CD4-positive, alpha-beta T cell treated with Interleukin-15 for 1 hour (primary cell): ENCODE measurements around the gene OTULINL.

Experiments
- DNase-seq: peaks from one replicate; pipeline ENCODE4 v3.0.0-alpha.2; 2020

Gene OTULINL

DNA sequence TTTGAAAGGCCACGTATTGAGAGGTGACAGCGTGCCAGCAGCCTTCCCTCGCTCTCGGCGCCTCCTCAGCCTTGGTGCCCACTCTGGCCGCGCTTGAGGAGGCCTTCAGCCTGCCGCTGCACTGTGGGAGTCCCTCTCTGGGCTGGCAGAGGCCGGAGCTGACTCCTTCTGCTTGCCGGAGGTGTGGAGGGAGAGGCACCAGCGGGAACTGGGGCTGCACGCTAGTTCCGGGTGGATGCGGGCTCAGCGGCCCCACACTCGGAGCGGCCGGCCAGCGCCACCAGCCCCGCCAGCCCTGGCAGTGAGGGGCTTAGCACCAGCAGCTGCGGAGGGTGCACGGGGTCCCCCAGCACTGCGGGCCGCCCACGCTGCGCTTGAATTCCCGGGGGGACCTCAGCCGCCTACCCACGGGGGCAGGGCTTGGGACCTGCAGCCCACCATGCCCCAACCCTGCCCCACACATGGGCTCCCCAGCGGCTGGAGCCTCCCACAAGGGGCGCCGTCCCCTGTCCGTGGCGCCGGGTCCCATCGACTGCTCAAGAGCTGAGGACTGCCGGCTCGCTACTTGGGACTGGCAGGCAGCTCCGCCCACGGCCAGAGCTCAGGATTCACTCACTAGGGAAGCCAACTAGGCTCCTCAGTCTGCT is 4.4 kb upstream of the OTULINL start:
- no peak for DNase-seq

DNA sequence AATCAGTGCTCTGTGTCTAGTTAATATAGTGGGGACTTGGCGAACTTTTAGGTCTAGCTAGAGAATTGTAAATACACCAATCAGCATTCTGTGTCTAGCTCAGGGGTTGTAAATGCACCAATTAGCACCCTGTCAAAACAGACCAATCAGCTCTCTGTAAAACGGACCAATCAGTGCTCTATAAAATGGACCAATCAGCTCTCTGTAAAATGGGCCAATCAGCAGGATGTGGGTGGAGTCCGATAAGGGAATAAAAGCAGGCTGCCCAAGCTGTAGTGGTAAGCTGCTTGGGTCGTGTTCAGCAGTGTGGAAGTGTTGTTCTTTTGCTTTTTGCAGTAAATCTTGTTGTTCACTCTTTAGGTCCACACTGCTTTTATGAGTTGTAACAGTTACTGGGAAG is 3.6 kb upstream of the OTULINL start:
- no peak for DNase-seq

DNA sequence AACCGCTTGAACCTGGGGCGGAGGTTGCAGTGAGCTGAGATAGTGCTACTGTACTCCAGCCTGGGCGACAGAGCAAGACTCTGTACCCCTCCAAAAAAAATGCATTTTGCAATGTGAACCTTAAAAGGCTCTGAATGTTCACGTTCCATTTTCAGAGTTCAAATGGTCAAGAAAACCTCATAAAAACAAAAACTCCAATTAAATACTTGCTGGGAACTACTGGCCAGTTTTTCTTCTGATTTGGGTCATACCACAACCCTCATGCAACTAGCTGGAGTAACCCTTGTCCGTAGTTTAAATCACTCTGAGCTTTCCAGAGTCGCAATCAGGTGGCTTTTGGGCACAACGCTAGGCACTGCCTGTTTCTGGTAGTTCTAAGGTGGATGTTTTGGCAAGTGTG is 2.3 kb upstream of the OTULINL start:
- no peak for DNase-seq

DNA sequence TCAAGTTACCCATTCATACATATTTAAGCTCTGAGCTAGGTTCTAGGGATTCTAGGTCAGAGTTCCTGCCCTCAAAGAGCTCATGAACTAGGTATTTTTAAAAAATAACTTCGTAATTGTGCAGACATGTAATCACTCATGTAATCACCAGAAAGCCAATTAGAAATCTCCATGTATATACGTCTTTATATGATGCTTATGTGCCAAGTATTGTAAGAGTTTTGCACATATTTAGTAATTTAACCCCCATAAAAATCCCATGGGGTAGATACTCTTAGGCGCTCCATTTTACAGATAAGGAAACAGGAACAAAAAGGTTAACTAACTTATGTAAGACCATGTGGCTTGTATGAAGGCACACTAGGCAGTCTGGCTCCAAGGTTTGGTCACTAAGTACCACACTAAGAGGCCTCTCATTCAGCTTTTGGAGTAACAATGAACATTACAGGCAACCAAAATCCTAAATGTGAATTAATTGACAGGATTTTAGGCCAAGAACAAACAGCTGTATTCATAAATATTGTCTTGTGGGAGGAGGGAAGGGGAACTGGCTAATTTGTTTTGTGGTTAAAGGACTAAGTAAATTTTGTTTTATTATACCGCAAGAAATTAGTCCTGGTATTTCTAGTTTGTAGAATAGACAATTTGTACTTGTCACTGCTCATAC is 1.7 kb upstream of the OTULINL start:
- no peak for DNase-seq

DNA sequence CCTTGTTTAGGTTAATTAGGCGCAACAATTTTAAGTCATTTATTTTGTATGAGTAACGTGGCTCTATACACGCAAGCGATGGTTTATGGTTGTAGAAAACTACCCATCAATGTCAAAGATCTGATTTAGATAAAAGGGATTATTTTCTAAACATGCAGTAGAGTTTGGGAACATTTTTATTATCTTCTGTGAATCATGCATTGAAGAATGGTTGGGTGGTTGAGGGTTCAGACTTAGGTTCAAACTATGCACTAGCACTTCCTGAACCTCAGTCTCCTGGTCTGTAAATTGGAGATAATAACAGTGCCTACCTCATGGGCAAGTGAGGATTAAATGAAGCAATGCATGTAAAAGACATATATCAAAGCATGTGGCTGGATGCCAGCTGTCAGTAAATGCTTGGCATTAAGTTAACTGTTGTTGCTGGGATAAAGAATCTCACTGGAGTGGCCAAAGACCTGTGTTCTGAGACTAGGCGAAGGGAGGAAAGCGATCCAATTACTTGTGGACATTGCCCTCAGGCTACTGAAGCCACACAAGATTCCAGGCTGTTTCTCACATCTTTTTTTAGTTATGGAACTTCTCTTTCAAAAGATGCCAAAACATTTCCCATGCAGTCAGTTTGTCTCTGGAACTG is 1.1 kb upstream of the OTULINL start:
- DNase-seq = no peak

DNA sequence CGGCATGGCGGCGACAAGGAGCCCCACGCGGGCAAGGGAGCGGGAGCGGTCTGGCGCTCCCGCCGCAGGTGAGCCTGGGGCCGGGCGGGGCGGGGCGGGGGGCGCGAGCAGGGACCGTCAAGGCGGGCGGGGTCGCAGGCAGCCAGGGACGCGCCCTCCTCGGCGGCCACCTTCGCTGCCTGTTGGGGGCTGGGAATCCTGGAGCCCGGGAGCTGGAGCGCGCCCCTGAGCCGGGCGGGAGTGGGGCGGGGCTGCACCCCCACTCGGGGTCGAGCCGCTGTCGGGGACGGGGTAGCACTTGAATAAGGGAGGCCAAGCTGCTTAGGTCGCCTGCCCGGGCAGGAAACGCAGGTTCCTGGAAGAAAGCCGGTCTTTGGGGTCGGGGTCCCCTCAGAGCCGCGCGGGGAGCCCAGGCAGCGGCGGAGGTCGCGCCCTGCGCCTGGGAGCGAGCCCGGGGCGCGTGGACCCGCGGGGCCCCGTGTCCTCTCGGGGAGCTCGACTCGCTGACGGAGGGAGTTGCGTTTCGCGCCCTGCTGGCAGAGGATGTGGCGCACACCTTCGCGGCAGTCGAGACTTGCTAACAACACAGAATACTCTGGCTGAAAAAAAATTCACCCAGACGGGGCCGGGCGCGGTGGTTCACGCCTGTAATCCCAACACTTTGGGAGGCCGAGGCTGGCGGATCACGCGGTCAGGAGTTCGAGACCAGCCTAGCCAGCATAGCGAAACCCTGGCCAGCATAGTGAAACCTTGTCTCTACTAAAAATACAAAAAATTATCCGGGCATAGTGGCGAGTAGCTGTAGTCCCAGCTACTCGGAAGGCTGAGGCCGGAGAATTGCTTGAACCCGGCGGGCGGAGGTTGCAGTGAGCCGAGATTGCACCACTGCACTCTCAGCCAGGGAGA is 552 bp downstream of the OTULINL start:
- DNase-seq = peak; percentile 87

DNA sequence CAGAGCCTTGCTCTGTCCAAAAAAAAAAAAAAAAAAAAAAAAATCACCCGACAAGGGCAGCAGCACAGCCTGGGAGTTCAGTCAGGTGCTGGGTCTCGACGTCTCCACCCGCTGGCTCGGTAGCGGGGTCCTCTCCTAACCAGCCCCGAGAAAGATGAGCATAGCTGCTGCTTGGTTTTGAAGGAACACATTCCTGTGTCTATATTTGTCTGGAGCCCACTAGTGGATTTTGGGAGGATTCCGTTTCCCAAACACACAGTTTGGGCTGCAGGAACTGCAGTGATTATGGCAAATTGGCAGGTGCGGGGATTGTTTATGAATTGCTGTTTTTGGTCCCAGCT is 1.2 kb downstream of the OTULINL start:
- no peak for DNase-seq

DNA sequence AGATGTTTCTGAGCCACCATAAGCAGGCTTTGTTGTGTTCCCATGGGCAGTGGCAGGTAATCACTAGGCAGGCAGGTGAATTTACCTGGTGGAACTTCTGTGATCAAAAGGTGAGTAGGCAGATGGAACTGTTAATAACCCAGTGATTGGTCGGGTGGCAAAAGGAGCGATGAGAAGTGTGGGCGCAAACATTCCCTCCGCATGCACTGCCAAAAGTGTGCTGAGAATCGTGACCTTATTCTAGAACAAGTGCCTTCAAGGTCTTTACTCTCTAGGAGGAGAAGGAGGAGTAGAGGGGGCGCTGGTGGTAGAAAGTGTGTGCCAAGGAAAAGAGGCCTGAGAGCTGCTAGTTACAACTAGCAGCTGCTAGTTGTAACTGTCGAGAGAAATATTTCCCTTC is 3.3 kb downstream of the OTULINL start:
- no peak for DNase-seq

DNA sequence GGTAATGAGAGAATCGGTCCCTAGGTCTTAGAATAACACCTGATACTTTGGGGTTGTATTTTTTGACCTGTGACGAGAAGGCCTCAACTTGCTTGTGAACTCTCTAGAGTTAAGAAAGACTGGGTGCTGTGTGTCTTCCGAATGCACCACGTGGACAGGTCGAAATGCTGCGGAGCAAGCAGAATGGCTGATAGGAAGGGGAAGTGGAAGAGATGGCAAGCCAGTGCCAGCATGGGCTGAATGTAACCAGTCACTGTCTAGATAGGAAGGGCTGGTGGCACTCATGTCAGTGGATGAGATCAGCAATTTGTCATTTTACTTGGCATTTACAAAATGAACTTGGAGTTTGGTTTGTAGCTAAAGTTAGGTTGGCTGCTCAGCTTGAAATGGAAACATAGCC is 5.6 kb downstream of the OTULINL start:
- DNase-seq = peak; percentile 60

DNA sequence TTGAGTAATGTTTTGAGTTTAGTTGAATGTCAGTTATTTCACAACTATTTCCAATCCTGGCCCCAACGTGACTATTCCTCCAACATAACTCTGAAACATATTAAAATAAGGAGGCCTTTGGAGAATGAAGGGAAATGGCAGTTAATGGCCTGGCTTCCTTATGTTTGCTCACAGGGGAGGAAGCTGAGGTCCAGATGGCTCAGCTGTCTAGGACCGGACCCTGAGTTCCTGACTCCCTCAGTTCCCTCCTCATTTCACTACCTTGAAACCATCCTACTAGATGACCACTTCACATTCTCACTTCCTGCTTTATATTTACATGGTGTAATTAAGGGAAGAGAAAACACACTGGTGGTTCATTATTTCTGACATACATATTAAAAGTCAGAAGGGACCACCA is 6.6 kb downstream of the OTULINL start:
- DNase-seq = no peak

DNA sequence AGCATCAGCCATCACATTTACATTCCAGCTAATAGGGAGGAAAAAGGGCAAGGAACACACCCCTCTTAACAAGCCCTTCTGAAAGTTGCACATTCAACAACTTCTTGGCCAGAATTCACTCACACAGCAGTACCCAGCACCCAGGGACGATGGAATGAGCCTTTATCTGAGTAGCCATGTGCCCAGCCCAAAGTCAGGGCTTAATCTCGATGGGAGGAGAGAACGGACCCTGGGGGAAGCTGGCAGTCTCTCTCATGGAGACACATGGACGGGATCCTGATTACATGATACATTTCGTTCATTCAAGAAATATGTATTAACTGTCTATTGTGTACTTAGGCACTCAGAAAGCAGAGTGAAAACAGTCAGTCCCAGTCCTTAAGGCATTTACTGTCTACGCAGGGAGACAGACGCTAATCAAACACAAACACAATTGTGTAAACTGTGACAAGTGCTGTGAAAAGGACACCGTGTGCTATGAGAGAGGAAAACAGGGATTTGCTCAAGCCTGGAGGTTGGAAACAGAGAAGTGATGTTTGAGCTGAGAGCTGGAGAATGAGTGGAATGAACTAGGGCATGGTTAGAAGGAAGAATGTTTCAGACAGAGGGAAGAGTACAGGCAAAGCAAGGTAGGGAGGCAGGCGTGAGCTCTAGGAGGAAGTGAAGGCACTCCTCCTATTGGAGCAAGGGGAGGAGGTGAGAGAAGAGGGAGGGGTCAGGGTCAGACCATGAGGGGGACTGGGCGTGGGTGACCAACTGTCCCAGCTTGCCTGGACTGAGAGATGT is 7.4 kb downstream of the OTULINL start:
- DNase-seq = no peak

DNA sequence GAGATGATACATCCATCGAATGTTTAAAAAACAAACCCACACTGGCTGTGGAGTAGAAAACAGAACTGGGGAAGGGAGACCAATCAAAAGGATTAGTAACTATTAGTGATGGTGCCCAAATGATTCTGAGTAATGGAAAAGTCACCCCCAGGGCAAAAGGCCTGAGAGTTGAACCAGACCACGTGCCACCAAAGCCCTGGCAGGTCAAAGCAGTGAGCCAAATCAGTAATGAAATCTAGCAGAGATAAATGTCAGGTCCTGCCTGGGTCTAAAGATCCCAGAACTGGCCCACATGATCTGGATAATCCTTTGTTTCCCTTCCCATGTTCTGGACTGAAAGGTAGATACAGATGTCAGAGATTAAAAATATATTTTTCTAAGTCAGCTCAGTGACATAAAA is 9.4 kb downstream of the OTULINL start:
- DNase-seq = no peak

DNA sequence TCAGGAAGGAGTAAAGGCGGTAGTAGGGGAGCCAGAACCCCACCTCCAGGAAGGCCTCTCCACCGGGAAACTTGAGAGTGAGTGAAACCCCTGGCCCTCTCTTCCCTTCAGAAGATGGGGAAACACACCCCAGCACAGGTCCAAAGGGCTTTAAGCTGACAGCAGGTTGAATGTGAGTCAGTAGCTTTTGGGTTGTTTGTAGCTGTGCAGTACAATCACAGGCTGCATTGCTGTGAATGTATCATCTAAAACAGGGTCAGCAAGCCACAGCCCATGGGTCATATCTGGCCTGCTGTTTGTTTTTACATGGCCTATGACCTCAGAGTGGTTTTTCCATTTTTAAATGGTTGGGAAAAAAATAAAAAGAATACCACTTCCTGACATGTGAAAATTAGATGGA is 10.0 kb downstream of the OTULINL start:
- no peak for DNase-seq

DNA sequence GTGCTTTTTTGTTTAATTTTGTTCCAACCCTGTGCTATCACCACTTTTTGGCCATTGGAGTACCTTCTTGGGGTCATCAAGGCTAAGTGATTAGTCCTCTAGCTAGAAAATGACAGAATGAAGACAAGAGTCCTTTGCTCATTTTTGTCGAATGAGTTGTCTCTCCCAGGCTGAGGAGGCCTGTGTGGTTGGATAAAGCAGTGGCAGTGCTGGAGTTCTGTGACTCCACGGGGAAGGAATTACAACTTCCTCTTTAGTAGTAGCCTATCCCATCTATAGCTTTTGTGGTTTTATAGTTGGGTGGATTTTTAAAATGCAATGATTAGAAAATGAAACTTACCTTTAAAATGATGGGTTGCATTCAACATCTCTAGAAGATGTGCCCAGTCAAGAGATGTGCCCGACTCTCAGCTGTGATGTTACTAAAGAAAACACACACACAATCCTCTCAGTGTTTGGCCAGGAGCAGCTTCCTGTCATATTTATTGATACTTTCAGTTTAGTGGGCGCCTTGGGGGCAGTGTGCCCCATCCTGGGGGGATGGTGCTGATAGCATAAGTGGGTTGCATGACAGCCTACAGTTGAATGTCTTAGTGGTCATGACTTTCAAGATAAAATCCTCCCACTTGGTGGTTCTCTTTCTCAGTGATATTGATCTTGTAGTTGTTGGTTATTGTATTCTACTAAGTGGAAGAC is 11.9 kb downstream of the OTULINL start:
- no peak for DNase-seq

DNA sequence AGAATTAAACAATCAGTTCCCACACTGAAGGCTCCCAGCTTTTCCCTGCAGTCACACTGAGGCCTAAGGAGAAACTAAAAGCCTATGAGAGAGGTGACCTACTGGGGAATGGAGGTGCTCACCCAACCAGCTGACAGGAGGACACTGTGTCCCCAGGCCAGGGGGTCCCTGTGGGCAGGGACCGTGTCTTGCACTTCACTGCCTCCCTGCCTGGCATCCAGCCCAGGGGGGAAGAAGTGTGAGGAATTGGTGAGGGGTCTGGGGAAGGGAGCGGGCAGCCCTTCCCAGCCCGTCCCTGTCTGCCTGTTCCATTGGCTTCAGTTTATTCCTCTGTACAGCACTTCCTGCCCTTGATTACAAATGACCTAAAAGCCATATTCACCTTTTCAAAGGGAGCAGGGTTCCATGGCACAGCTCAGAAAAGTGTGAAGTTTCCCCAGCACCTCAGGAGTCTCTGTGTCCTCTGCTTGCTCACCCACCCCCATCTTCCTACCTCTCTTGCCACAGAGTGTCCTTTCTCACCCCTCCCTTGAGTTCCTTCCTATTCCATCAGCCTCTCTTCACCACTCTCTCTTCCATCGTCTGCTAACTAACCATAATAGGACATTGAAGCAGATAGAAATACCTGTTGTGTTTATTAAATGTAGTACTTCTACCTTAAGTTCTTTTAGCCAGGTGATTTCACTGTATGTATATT is 12.9 kb downstream of the OTULINL start:
- no peak for DNase-seq

DNA sequence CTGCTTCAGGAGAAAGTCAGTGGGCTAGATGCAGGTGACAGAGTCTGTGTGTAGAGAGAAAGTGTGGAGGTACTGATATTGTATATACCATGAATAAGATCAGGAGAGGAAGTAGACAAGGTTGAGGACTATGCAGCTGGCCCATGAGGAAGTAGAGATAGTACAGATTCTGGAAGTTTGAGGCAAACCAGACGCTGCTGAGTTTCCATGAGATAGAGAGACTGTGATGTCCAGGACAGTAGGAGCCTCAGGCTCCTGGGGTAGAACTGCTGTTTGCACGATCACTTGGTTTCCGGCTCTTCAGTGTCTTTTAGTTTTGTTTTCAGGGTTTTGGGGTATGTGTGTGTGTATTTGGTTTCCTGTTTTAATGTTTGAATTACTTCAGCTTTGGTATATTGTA is 13.6 kb downstream of the OTULINL start:
- peak; percentile 22 for DNase-seq

DNA sequence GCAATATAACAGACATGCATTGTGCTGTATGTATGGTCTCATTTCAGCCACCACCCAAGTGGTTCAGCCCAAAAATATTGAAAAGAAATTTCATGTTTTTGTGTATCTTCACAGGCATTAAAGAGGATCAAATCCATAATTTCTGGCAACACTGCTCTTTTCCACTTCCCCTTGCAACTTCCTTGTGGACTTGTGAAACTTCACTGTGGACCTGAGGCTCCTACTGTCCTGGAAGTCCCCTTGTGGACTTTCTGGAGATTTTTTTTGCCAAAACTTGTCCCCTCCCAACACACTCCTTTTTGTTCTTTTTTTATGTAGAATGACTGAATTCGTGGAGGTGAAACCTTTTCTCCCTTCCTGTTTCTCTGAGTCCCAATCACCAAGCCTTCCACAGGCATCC is 14.3 kb downstream of the OTULINL start:
- no peak for DNase-seq

DNA sequence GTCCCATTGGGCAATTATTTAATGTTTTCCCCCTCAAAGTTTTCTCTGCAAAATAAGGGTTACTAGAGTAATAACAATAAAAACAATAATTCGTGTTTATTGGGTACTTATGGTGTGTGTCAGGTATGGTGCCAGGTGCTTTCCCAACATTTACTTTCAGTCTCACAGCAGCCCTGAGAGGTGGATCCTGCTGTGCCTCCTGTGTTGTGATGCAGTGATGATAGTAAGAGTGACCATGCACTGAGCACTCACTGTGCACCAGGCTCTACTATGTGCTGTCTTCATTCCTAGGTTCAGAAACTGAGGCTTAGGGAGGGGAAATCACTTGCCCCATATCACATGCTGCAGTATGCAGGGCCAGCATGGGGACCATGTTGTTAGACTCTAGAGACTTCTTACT is 15.5 kb downstream of the OTULINL start:
- DNase-seq = no peak

DNA sequence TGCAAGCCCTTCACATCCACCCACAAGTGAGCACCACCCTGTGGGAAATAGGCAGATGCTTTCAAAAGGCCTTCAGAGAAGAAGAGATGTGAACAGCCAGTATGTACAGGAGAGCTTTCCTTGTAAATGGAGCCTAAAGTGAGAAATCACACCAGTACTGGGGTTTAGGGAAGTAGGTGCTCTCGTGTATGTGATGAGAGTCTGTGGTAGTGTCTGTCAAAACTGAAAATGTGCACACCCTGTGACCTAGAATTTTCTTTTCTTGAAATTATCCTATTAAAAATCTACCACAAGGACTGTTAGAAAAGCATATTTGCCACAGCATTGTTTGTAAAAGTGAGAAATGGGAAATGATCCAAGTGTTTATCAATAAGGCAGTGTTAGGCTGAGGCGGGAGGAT is 16.6 kb downstream of the OTULINL start:
- no peak for DNase-seq

DNA sequence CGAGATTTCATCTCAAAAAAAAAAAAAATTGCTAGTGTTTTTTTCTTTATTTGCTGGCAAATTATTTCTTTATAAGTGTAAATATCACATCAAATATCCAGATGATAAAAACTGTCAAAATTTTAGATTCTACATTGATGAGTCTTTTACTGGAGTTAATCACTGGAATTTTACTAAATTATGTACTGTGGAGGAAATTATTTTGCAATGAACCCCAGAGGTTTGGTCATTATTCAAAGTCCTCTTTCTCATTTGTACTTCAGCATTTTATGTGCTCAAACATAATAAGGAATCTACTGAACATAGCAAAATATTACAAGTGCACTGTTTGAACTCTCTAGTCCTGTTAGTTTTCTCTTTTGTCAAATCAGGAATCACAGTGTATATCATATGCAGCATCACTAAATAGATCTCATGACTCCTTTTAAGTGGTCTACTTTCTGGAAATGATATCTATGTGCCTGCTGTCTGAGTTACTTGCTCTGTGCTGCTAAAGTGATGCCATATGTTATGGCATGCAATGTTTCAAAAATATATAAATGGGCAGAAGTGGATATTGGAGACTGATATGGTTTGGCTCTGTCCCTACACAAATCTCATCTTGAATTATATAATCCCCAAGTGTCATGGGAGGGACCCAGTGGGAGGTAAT is 18.0 kb downstream of the OTULINL start:
- DNase-seq = no peak

DNA sequence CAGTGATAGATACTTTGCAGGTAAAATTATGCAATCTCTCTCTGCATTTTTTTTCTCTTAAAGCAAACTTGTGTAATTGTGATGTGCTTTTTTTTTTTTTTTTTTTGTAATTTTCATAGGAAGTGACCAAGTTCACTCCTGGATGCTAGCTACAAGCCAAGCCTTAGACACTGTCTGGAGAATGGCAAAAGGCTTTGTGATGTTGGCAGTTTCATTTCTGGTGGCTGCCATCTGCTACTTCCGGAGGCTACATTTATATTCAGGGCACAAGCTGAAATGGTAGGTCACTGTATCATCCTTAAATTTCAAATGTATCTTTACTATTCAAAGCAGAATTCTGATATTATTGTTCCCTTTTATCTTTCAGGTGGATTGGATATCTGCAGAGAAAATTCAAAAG is 19.3 kb downstream of the OTULINL start:
- no peak for DNase-seq
